ENCODE data around the gene IL21R.

IL21R gene

DNA sequence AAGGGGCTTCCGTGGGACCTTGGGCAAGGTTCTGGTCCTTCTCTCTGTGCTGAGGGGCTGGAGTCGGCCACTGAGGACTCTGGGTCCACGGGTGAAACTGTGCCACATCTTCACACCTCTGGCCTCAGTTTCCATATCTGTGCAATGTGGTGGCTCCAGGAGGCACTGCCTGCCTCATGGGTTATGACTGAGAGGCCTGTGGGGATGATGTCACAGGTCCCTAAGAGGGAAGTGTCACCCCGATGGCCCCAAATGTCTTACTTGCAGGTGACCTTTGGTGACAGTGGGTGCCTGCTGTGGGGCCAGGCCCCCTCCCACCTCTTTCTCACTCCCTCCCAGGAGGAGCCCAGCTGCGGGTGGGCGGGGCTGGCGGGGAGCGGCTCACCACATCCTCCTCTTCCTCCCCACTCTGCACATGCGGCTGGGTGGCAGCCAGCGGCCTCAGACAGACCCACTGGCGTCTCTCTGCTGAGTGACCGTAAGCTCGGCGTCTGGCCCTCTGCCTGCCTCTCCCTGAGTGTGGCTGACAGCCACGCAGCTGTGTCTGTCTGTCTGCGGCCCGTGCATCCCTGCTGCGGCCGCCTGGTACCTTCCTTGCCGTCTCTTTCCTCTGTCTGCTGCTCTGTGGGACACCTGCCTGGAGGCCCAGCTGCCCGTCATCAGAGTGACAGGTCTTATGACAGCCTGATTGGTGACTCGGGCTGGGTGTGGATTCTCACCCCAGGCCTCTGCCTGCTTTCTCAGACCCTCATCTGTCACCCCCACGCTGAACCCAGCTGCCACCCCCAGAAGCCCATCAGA, at the start of gene IL21R:
Gene IL21R (plus strand): TSS at position 407 of the 801 bp plus-strand sequence. CDS start 27,898 bp downstream, outside the sequence.
- DNase-seq = peak in 8 of 58 donors; percentile 2 to 25 (median 6)

DNA sequence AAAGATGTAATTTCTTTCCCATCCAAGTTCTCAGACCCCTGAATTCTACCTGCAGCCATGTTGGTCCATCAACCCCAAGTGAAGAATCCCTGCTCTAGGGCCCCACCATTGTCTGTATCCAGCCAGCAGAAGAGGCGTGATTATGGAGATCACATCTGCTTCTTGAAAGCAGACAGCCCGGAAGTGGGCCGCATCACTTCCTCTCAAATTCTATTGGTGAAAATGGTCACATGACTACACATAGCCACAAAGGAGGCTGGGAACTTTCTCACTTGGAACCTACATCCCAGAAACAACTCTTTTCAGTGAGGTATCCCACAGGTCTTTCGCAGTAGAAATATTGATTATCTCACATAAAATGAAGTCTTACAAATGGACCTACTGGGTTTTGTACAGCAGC, 48.1 kb upstream of the IL21R start:
- DNase-seq = no peak

- DNase-seq = no peak
Observed at GRCh38 chr16:27355610-27356009, 46.4 kb upstream of the IL21R start.

- DNase-seq = no peak
Observed at GRCh38 chr16:27356794-27357193, 45.2 kb upstream of the IL21R start.

DNA sequence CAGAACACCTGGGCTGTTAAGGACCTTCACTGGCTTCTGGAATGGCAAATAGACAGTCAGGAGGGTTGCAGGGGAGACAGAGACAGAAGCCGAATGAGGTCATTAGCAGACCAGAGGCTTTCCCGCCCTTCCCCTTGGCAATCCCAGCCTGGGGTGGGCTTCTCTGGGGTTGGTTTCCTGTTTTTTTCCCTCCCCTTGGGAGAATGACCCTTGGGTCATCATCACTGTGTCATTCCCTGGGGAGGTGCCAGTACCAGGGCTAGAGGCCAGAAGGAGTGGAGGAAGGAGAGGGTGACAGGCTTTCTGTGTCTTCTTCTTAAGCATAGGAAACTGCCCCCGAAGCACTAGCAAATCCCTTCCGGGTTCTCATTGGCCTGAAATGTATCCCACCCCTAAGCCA, 42.9 kb upstream of the IL21R start:
- no peak for DNase-seq

GRCh38 chr16:27359615-27360014, 42.4 kb upstream of the IL21R start:
- DNase-seq = no peak

DNA sequence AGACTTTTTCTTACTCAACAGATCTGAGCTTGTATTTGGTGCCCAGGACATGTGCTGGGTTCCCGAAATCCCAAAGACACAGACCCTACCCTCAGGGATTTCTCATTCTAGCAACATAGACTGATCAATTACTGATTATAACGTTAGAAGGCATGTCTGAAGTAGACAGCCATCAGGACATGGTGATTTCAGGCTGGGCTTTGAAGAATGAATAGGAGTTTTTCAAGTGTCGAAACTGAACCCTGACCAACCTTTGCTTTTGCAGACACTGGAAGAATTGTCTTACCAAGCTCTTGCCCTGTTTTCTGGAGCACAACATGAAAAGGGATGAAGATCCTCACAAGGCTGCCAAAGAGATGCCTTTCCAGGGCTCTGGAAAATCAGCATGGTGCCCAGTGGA, 40.0 kb upstream of the IL21R start:
- DNase-seq = no peak

- no peak for DNase-seq
Observed at GRCh38 chr16:27362570-27363245, 39.3 kb upstream of the IL21R start.

GRCh38 chr16:27363246-27363632, 38.7 kb upstream of the IL21R start:
- DNase-seq = no peak

DNA sequence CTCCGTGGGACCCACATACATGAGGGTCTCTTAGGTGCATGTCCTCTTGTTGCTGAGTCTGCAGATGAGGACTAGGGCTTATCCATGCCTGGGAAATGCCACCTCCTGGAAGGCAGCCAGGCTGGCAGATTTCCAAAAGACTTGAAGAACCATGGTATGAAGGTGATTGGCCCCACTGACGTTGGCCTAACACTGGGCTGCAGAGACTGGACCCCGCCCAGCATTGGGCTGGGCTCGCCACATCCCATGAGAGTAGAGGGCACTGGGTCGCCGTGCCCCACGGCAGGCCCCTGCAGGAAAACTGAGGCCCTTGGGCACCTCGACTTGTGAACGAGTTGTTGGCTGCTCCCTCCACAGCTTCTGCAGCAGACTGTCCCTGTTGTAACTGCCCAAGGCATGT, 38.2 kb upstream of the IL21R start:
- DNase-seq = peak in 1 of 58 donors; percentile 32

- DNase-seq = no peak
Observed at GRCh38 chr16:27364493-27365141, 37.4 kb upstream of the IL21R start.

- no peak for DNase-seq
Observed at GRCh38 chr16:27365142-27366089, 36.6 kb upstream of the IL21R start.

- no peak for DNase-seq
Observed at GRCh38 chr16:27366687-27367460, 35.1 kb upstream of the IL21R start.

GRCh38 chr16:27367461-27368357, 34.3 kb upstream of the IL21R start:
- peak in 50 of 58 donors; percentile 3 to 61 (median 28) for DNase-seq

DNA sequence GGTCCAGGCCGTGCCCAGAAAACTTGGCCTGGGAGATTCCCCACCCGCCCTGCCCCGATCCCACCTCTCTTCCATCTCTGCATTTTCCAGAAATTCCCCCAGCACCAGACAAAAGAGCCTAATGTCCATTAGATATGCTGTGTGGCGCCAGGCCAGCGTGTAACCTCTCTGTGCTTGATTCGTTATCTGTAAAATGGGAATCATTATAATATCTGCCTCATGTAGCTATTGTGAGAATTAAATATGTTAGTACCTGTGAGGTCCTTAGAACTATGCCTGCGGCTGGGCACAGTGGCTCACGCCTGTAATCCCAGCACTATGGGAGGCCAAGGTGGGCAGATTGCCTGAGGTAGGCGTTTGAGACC, 33.6 kb upstream of the IL21R start:
- no peak for DNase-seq

GRCh38 chr16:27369806-27370205, 32.2 kb upstream of the IL21R start:
- DNase-seq = no peak

DNA sequence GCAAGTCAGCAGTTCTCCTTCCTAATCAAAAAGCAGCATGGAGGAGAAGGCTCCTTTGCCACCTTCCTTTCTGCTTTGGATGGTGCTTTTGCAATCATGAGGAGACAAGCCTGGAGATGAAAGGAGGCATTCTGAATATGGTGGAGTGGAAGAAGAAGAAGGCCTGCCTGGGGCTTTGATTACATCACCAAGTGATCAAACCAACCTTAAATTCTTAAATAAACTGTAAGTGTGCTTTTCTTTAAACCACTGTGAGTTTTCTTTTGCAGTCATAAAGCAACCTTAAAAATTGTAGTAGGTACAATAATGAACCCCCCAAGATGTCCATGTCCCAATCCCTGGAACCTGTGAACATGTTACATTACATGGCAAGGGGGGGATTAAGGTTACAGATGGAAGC, 31.7 kb upstream of the IL21R start:
- DNase-seq = no peak

DNA sequence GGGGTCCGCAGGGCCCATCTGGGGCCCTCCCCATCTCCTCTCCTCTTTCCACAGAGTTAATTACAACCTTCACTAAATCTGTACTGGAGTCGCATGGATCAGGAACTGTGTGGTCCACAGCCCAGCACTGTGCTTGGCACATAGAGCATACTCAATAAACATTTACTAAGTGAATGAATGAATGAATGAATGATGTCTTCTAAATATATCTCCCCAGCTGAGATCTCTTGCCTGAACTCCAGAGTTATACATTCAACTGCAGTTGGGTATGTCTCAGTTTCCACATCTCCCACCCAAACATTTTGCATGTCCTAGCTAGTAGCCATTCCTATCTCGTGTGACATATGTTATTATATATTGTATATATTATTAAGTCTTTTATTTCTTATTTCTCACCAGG, 28.7 kb upstream of the IL21R start:
- no peak for DNase-seq

DNA sequence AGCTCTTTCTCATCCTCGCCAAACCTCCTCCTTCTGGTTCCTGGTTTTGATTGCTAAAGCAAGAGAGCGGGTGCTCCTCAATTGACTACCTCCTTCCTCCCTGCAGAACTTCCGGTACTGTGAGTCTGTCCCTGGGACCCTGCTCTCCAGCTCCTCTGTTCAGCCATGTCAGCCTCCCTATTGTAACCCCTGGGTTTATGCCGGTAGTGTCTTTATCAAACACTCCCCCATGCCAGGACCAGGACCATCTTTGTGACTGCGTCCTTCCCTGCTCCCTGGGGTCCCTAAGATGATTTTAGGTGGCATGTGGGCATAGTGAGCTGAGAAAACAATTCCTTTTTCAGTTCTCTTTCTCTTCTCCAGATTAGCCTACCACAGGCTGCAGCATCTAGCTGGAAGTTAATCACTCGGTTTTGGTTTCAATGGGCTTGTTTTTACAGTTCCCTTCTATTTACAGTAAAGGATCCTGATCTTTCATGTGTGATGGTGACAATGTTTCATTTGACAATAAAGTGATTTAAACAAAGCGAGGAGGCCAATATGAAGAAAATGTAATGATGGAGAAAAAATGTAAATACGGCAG, 27.7 kb upstream of the IL21R start:
- DNase-seq = peak in 4 of 58 donors; percentile 4 to 23 (median 14)

Data from anterior cingulate cortex (tissue), 58 donors.